ENCODE data around the gene PLCB1. TPM values are rescaled to one million over a fixed set of nuclear protein-coding genes. Genes with fewer than 3 reads are reported as not detected.
A peak's percentile ranks its signal among the peaks of the same experiment; 100 is the strongest.
"Not testable (repeated sequence)": the region's sequence is repeated elsewhere in the genome, so short reads cannot be mapped to it uniquely, and the experiment has no call there.

Gene PLCB1
- total RNA-seq, 2 donors from 2014 or later, result 3.2 to 3.4 TPM

- Mint-ChIP-seq H3K4me1 (ENCODE audit: low read depth) (no peaks in the 10 kb centered on the region), H3K9me3 (peaks cover 2% of the 10 kb centered on the region in 2 donors), H3K36me3 (ENCODE audit: insufficient read depth in 2 of 2) (no peaks in the 10 kb centered on the region), H3K27me3 (ENCODE audit: low read depth) (no peaks in the 10 kb centered on the region), H3K4me3 (no peak overlapping the region), H3K27ac (no peak overlapping the region)
- no peak for DNase-seq
- no peak for ATAC-seq (replicated peaks in 1 of 2)
These were observed 315.4 kb downstream of the PLCB1 start for GRCh38 chr20:8447262-8448120.

- Mint-ChIP-seq H3K4me3 (no peak overlapping the region), H3K4me1 (ENCODE audit: low read depth) (peaks cover 3% of the 10 kb centered on the region), H3K27ac (no peak overlapping the region), H3K9me3 (no peaks in the 10 kb centered on the region), H3K36me3 (ENCODE audit: insufficient read depth in 2 of 2) (no peaks in the 10 kb centered on the region), H3K27me3 (ENCODE audit: low read depth) (no peaks in the 10 kb centered on the region)
- DNase-seq (no peak), ATAC-seq (replicated peaks in 1 of 2) (no peak)
These were observed 317.1 kb downstream of the PLCB1 start for GRCh38 chr20:8449123-8449522.

GRCh38 chr20:8454137-8454712 lies 322.2 kb downstream of the PLCB1 start:
- Mint-ChIP-seq H3K4me3 (no peak overlapping the region), H3K27ac (no peak overlapping the region), H3K27me3 (ENCODE audit: low read depth) (no peaks in the 10 kb centered on the region), H3K9me3 (peaks cover 0 to 1% of the 10 kb centered on the region in 2 donors), H3K36me3 (ENCODE audit: insufficient read depth in 2 of 2) (no peaks in the 10 kb centered on the region), H3K4me1 (ENCODE audit: low read depth) (peaks cover 12% of the 10 kb centered on the region)
- peak; percentile 25 to 30 for DNase-seq
- peak; percentile 96 for ATAC-seq (replicated peaks in 1 of 2)

GRCh38 chr20:8456765-8457164 lies 324.7 kb downstream of the PLCB1 start:
- Mint-ChIP-seq H3K36me3 (ENCODE audit: insufficient read depth in 2 of 2) (no peaks in the 10 kb centered on the region), H3K4me1 (ENCODE audit: low read depth) (peaks cover 12% of the 10 kb centered on the region), H3K9me3 (peaks cover 0 to 1% of the 10 kb centered on the region in 2 donors), H3K4me3 (no peak overlapping the region), H3K27ac (no peak overlapping the region), H3K27me3 (ENCODE audit: low read depth) (no peaks in the 10 kb centered on the region)
- DNase-seq, result no peak
- no peak for ATAC-seq (replicated peaks in 1 of 2)

- no peaks in the 10 kb centered on the region for H3K27me3 Mint-ChIP-seq (ENCODE audit: low read depth)
- ATAC-seq (replicated peaks in 1 of 2) (no peak), DNase-seq (no peak)
- H3K36me3 Mint-ChIP-seq (ENCODE audit: insufficient read depth in 2 of 2), result no peaks in the 10 kb centered on the region
- H3K4me3 Mint-ChIP-seq, result no peak overlapping the region
- peaks cover 12% of the 10 kb centered on the region for H3K4me1 Mint-ChIP-seq (ENCODE audit: low read depth)
- H3K27ac Mint-ChIP-seq, result no peak overlapping the region
- peaks cover 0 to 1% of the 10 kb centered on the region in 2 donors for H3K9me3 Mint-ChIP-seq
These were observed 325.9 kb downstream of the PLCB1 start for GRCh38 chr20:8457978-8458377.

- Mint-ChIP-seq H3K9me3 (peaks cover 7 to 8% of the 10 kb centered on the region in 2 donors), H3K4me1 (ENCODE audit: low read depth) (no peaks in the 10 kb centered on the region), H3K27me3 (ENCODE audit: low read depth) (no peaks in the 10 kb centered on the region), H3K27ac (no peak overlapping the region), H3K36me3 (ENCODE audit: insufficient read depth in 2 of 2) (peaks cover 0 to 5% of the 10 kb centered on the region in 2 donors), H3K4me3 (no peak overlapping the region)
- DNase-seq, result no peak
- ATAC-seq (replicated peaks in 1 of 2), result no peak
These were observed 329.1 kb downstream of the PLCB1 start for GRCh38 chr20:8461186-8461585.

GRCh38 chr20:8464368-8464767 lies 332.3 kb downstream of the PLCB1 start:
- no peak for ATAC-seq (replicated peaks in 1 of 2)

GRCh38 chr20:8466781-8467180 lies 334.7 kb downstream of the PLCB1 start:
- DNase-seq; H3K4me1 Mint-ChIP-seq (ENCODE audit: low read depth); H3K36me3 Mint-ChIP-seq (ENCODE audit: insufficient read depth in 2 of 2); H3K9me3 Mint-ChIP-seq; ATAC-seq (replicated peaks in 1 of 2); H3K27me3 Mint-ChIP-seq (ENCODE audit: low read depth); H3K4me3 Mint-ChIP-seq; H3K27ac Mint-ChIP-seq: not testable (repeated sequence)

More at GRCh38 chr20:8464368-8464767, 332.3 kb downstream of the PLCB1 start:
- no peak for DNase-seq
- Mint-ChIP-seq H3K4me1 (ENCODE audit: low read depth) (no peaks in the 10 kb centered on the region), H3K36me3 (ENCODE audit: insufficient read depth in 2 of 2) (peaks cover 0 to 5% of the 10 kb centered on the region in 2 donors), H3K9me3 (peaks cover 7 to 8% of the 10 kb centered on the region in 2 donors), H3K4me3 (no peak overlapping the region), H3K27ac (no peak overlapping the region), H3K27me3 (ENCODE audit: low read depth) (no peaks in the 10 kb centered on the region)

- DNase-seq, result no peak
- ATAC-seq (replicated peaks in 1 of 2), result no peak
- H3K4me3 Mint-ChIP-seq, result no peak overlapping the region
- H3K27ac Mint-ChIP-seq, result no peak overlapping the region
- H3K9me3 Mint-ChIP-seq, result peaks cover 2 to 3% of the 10 kb centered on the region in 2 donors
- no peaks in the 10 kb centered on the region for H3K27me3 Mint-ChIP-seq (ENCODE audit: low read depth)
- H3K36me3 Mint-ChIP-seq (ENCODE audit: insufficient read depth in 2 of 2), result no peaks in the 10 kb centered on the region
- no peaks in the 10 kb centered on the region for H3K4me1 Mint-ChIP-seq (ENCODE audit: low read depth)
These were observed 338.1 kb downstream of the PLCB1 start for GRCh38 chr20:8470156-8470555.

GRCh38 chr20:8471465-8471864 lies 339.4 kb downstream of the PLCB1 start:
- Mint-ChIP-seq H3K27me3 (ENCODE audit: low read depth) (no peaks in the 10 kb centered on the region), H3K4me3 (no peak overlapping the region), H3K4me1 (ENCODE audit: low read depth) (no peaks in the 10 kb centered on the region), H3K36me3 (ENCODE audit: insufficient read depth in 2 of 2) (no peaks in the 10 kb centered on the region), H3K27ac (no peak overlapping the region), H3K9me3 (no peaks in the 10 kb centered on the region)
- DNase-seq (no peak), ATAC-seq (replicated peaks in 1 of 2) (no peak)

GRCh38 chr20:8473459-8473858 lies 341.4 kb downstream of the PLCB1 start:
- DNase-seq, result no peak
- ATAC-seq (replicated peaks in 1 of 2), result no peak
- Mint-ChIP-seq H3K9me3 (no peaks in the 10 kb centered on the region), H3K36me3 (ENCODE audit: insufficient read depth in 2 of 2) (no peaks in the 10 kb centered on the region), H3K27me3 (ENCODE audit: low read depth) (no peaks in the 10 kb centered on the region), H3K4me3 (no peak overlapping the region), H3K4me1 (ENCODE audit: low read depth) (no peaks in the 10 kb centered on the region), H3K27ac (no peak overlapping the region)

GRCh38 chr20:8474027-8474668 lies 342.1 kb downstream of the PLCB1 start:
- H3K9me3 Mint-ChIP-seq, result no peaks in the 10 kb centered on the region
- H3K4me1 Mint-ChIP-seq (ENCODE audit: low read depth), result no peaks in the 10 kb centered on the region
- H3K27me3 Mint-ChIP-seq (ENCODE audit: low read depth), result no peaks in the 10 kb centered on the region
- DNase-seq, result no peak
- H3K4me3 Mint-ChIP-seq, result no peak overlapping the region
- no peaks in the 10 kb centered on the region for H3K36me3 Mint-ChIP-seq (ENCODE audit: insufficient read depth in 2 of 2)
- ATAC-seq (replicated peaks in 1 of 2), result no peak
- no peak overlapping the region for H3K27ac Mint-ChIP-seq

GRCh38 chr20:8476021-8476420 lies 344.0 kb downstream of the PLCB1 start:
- no peaks in the 10 kb centered on the region for H3K27me3 Mint-ChIP-seq (ENCODE audit: low read depth)
- no peak overlapping the region for H3K27ac Mint-ChIP-seq
- no peak overlapping the region for H3K4me3 Mint-ChIP-seq
- ATAC-seq (replicated peaks in 1 of 2) (no peak), DNase-seq (no peak)
- no peaks in the 10 kb centered on the region for H3K4me1 Mint-ChIP-seq (ENCODE audit: low read depth)
- no peaks in the 10 kb centered on the region for H3K9me3 Mint-ChIP-seq
- no peaks in the 10 kb centered on the region for H3K36me3 Mint-ChIP-seq (ENCODE audit: insufficient read depth in 2 of 2)

Data from activated T-cell treated with anti-CD3 and anti-CD28 coated beads, Interleukin-2, amount 50 U/mL, for 72 hours (primary cell).